ENCODE data around the gene ROPN1B.

GRCh38 chr3:125958511-125959316, 10.3 kb upstream of the ROPN1B start:
- TF ChIP-seq POLR2A (IDR thresholded peaks at IDR 0.05) (no peak), CTCF (IDR thresholded peaks at IDR 0.05) (no peak)
